ENCODE results near the gene WDFY2. TPM values are rescaled to one million over a fixed set of nuclear protein-coding genes. Genes with fewer than 3 reads are reported as not detected.

Gene WDFY2
- total RNA-seq, 1 donor from 2014 or later: 16.2 TPM

- H3K4me2 ChIP-seq (ENCODE audit: low read length): no peak overlapping the region
- peak; percentile 17 for FAIRE-seq
- no peaks in the 10 kb centered on the region for H3K9me3 Mint-ChIP-seq (ENCODE audit: unreplicated experiment)
- TF ChIP-seq EZH2 (IDR thresholded peaks at IDR 0.05; ENCODE audit: insufficient read depth, low read length): no peak
- H3K36me3 Mint-ChIP-seq (ENCODE audit: low read depth, unreplicated experiment): peaks cover 7% of the 10 kb centered on the region
- H3K79me2 ChIP-seq (ENCODE audit: insufficient read depth, low read length): no peaks in the 10 kb centered on the region
- H3K27me3 ChIP-seq (ENCODE audit: insufficient read depth, low read length): no peaks in the 10 kb centered on the region
- DNase-seq (ENCODE audit: low read depth): no peak
- H3K9me3 ChIP-seq (ENCODE audit: insufficient read depth, low read depth, low read length): no peaks in the 10 kb centered on the region
- H3K36me3 ChIP-seq (ENCODE audit: insufficient read depth, low read length): peaks cover 9% of the 10 kb centered on the region
- no peaks in the 10 kb centered on the region for H3K4me1 Mint-ChIP-seq (ENCODE audit: low read depth, unreplicated experiment)
- H3K27ac Mint-ChIP-seq (ENCODE audit: unreplicated experiment): no peak overlapping the region
- H3K4me1 ChIP-seq (ENCODE audit: insufficient read depth, low read length): peaks cover 25% of the 10 kb centered on the region
- H2AFZ ChIP-seq (ENCODE audit: low read depth, low read length): no peak overlapping the region
- no peak overlapping the region for H3K9ac ChIP-seq (ENCODE audit: low read length)
- no peaks in the 10 kb centered on the region for H4K20me1 ChIP-seq (ENCODE audit: insufficient read depth, low read length)
- H3K4me3 ChIP-seq (ENCODE audit: insufficient read depth, low read depth, low read length): no peak overlapping the region
- H3K27ac ChIP-seq (ENCODE audit: low read depth, low read length): no peak overlapping the region
- no peaks in the 10 kb centered on the region for H3K27me3 Mint-ChIP-seq (ENCODE audit: low read depth, unreplicated experiment)
- no peak overlapping the region for H3K4me3 Mint-ChIP-seq (ENCODE audit: unreplicated experiment)
Observed at GRCh38 chr13:51724721-51725120, 140.5 kb downstream of the WDFY2 start.

- H3K9ac ChIP-seq (ENCODE audit: low read length): peak overlapping the region; percentile 33
- Mint-ChIP-seq H3K36me3 (ENCODE audit: low read depth, unreplicated experiment) (peaks cover 7% of the 10 kb centered on the region), H3K27ac (ENCODE audit: unreplicated experiment) (no peak overlapping the region)
Observed at GRCh38 chr13:51726446-51727193, 142.4 kb downstream of the WDFY2 start.

GRCh38 chr13:51727634-51728274, 143.5 kb downstream of the WDFY2 start:
- FAIRE-seq (peak; percentile 5), DNase-seq (ENCODE audit: low read depth) (no peak)
- no peaks in the 10 kb centered on the region for H3K9me3 Mint-ChIP-seq (ENCODE audit: unreplicated experiment)
- H3K4me1 Mint-ChIP-seq (ENCODE audit: low read depth, unreplicated experiment): peaks cover 10% of the 10 kb centered on the region
- peaks cover 2% of the 10 kb centered on the region for H3K79me2 ChIP-seq (ENCODE audit: insufficient read depth, low read length)
- no peak overlapping the region for H3K4me2 ChIP-seq (ENCODE audit: low read length)
- H3K27me3 ChIP-seq (ENCODE audit: insufficient read depth, low read length): no peaks in the 10 kb centered on the region
- no peaks in the 10 kb centered on the region for H3K9me3 ChIP-seq (ENCODE audit: insufficient read depth, low read depth, low read length)
- no peak overlapping the region for H2AFZ ChIP-seq (ENCODE audit: low read depth, low read length)
- no peak overlapping the region for H3K27ac Mint-ChIP-seq (ENCODE audit: unreplicated experiment)
- H3K36me3 Mint-ChIP-seq (ENCODE audit: low read depth, unreplicated experiment): peaks cover 9% of the 10 kb centered on the region
- H3K27ac ChIP-seq (ENCODE audit: low read depth, low read length): peak overlapping the region; percentile 20
- H3K9ac ChIP-seq (ENCODE audit: low read length): no peak overlapping the region
- H3K4me1 ChIP-seq (ENCODE audit: insufficient read depth, low read length): peaks cover 43% of the 10 kb centered on the region
- H3K36me3 ChIP-seq (ENCODE audit: insufficient read depth, low read length): peaks cover 7% of the 10 kb centered on the region
- no peak overlapping the region for H3K4me3 Mint-ChIP-seq (ENCODE audit: unreplicated experiment)
- H4K20me1 ChIP-seq (ENCODE audit: insufficient read depth, low read length): no peaks in the 10 kb centered on the region
- H3K4me3 ChIP-seq (ENCODE audit: insufficient read depth, low read depth, low read length): no peak overlapping the region
- no peaks in the 10 kb centered on the region for H3K27me3 Mint-ChIP-seq (ENCODE audit: low read depth, unreplicated experiment)
- no peak for TF ChIP-seq CTCF (IDR thresholded peaks at IDR 0.05; ENCODE audit: insufficient read depth, low read depth, low read length)

More at GRCh38 chr13:51726446-51727193, 142.4 kb downstream of the WDFY2 start:
- peaks cover 2% of the 10 kb centered on the region for H3K4me1 Mint-ChIP-seq (ENCODE audit: low read depth, unreplicated experiment)
- Histone ChIP-seq H3K4me2 (ENCODE audit: low read length) (peak overlapping the region; percentile 48), H4K20me1 (ENCODE audit: insufficient read depth, low read length) (no peaks in the 10 kb centered on the region), H3K4me3 (ENCODE audit: insufficient read depth, low read depth, low read length) (no peak overlapping the region), H3K4me1 (ENCODE audit: insufficient read depth, low read length) (peaks cover 41% of the 10 kb centered on the region), H3K27me3 (ENCODE audit: insufficient read depth, low read length) (no peaks in the 10 kb centered on the region), H3K79me2 (ENCODE audit: insufficient read depth, low read length) (peaks cover 1% of the 10 kb centered on the region), H3K9me3 (ENCODE audit: insufficient read depth, low read depth, low read length) (no peaks in the 10 kb centered on the region), H2AFZ (ENCODE audit: low read depth, low read length) (no peak overlapping the region), H3K36me3 (ENCODE audit: insufficient read depth, low read length) (peaks cover 7% of the 10 kb centered on the region), H3K27ac (ENCODE audit: low read depth, low read length) (peak overlapping the region; percentile 60)
- FAIRE-seq: no peak
- DNase-seq (ENCODE audit: low read depth): peak; percentile 65
- H3K4me3 Mint-ChIP-seq (ENCODE audit: unreplicated experiment): no peak overlapping the region
- H3K27me3 Mint-ChIP-seq (ENCODE audit: low read depth, unreplicated experiment): no peaks in the 10 kb centered on the region
- TF ChIP-seq CTCF (IDR thresholded peaks at IDR 0.05; ENCODE audit: insufficient read depth, low read depth, low read length) (no peak), EZH2 (IDR thresholded peaks at IDR 0.05; ENCODE audit: insufficient read depth, low read length) (no peak)
- H3K9me3 Mint-ChIP-seq (ENCODE audit: unreplicated experiment): no peaks in the 10 kb centered on the region
